Suprapubic skin (tissue), 4 donors: ENCODE data around the gene GATAD2B. TPM values are rescaled to one million over a fixed set of nuclear protein-coding genes. Genes with fewer than 3 reads are reported as not detected.

ENCODE experiments used
- DNase-seq, 2 donors: peaks; one replicate each; pipeline ENCODE4 v3.0.0-alpha.2; 2019; ENCODE audit warnings: low spot score in 2 of 2
- H3K27ac ChIP-seq: fragments of 200-600 bp; sonication (generic); one replicate; pipeline ENCODE4 v1.5.1; 2019
- H3K27me3 ChIP-seq: fragments of 200-600 bp; sonication (generic); one replicate; pipeline ENCODE4 v1.5.1; 2019
- H3K36me3 ChIP-seq: fragments of 200-600 bp; sonication (generic); one replicate; pipeline ENCODE4 v1.5.1; 2019
- H3K4me1 ChIP-seq: fragments of 200-600 bp; sonication (generic); one replicate; pipeline ENCODE4 v1.5.1; 2019
- H3K4me3 ChIP-seq: fragments of 200-600 bp; sonication (generic); one replicate; pipeline ENCODE4 v1.5.1; 2019; ENCODE audit warnings: mild to moderate bottlenecking
- H3K9me3 ChIP-seq: fragments of 200-600 bp; sonication (generic); one replicate; pipeline ENCODE4 v1.5.1; 2019
- EP300 ChIP-seq: sonication (generic); formaldehyde crosslinking; IDR thresholded peaks from one replicate; pipeline ENCODE4 v1.6.1; 2017; ENCODE audit warnings: antibody characterized with exemption
- POLR2A ChIP-seq, 2 donors: fragments of 450-650 bp; IDR thresholded peaks; one replicate each; pipeline ENCODE4 v1.6.1; 2017; ENCODE audit warnings: antibody characterized with exemption in 2 of 2, mild to moderate bottlenecking in 2 of 2, moderate library complexity in 2 of 2
- POLR2AphosphoS5 ChIP-seq, 3 donors: sonication (generic); formaldehyde crosslinking; IDR thresholded peaks; one replicate each; pipeline ENCODE4 v1.6.1; 2017; ENCODE audit warnings: antibody characterized with exemption in 3 of 3
- WGBS: methylation state at CpG from one replicate; pipeline ENCODE4 v1.1.5; 2018; 5-methylcytosine and 5-hydroxymethylcytosine counted together
- total RNA-seq, 4 donors: library from RNA; depleted of rRNA; stranded (reverse); fragments of >200 nt; gene quantifications; one replicate each; pipeline ENCODE4 v1.1.0, GENCODE V29; 2016
- TF ChIP-seq, protein P1 (sequence below), 2 donors: fragments of 200-600 bp in 1 of 2; fragments of 450-650 bp in 1 of 2; sonication (generic) in 1 of 2; IDR thresholded peaks; one replicate each; pipeline ENCODE4 v1.5.1; 2016 to 2019; ENCODE audit warnings: antibody characterized with exemption in 2 of 2, mild to moderate bottlenecking in 1 of 2, moderate library complexity in 1 of 2

Gene GATAD2B
- total RNA-seq, 4 donors from 2014 or later: 25.5 to 64.5 (median 37.1) TPM

DNA sequence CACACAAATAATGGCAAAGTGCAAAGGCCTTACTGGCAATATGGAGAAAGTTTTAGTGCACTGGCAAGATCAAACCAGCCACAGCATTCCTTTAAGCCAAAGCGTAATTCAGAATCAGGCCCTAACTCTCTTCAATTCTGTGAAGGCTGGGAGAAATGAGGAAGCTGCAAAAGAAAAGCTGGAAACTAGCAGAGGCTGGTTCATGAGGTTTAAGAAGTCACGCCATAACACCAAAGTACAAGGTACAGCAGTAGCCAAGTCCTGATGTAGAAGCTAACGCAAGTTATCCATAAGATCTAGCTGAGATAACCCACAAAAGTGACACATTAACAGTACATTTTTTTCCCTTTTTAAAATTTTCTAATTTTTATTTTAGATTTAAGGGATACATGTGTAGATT lies 90.5 kb downstream of the GATAD2B start:
- H3K36me3 ChIP-seq: peaks cover 15% of the 10 kb centered on the region
- DNase-seq: no peak
- 84% methylated on average over 3 of the region's 3 CpGs for WGBS
- no peak overlapping the region for H3K4me3 ChIP-seq
- H3K27ac ChIP-seq: no peak overlapping the region
- H3K27me3 ChIP-seq: no peaks in the 10 kb centered on the region
- no peaks in the 10 kb centered on the region for H3K9me3 ChIP-seq
- no peaks in the 10 kb centered on the region for H3K4me1 ChIP-seq
- TF ChIP-seq EP300: no peak
- TF ChIP-seq, protein P1, sequence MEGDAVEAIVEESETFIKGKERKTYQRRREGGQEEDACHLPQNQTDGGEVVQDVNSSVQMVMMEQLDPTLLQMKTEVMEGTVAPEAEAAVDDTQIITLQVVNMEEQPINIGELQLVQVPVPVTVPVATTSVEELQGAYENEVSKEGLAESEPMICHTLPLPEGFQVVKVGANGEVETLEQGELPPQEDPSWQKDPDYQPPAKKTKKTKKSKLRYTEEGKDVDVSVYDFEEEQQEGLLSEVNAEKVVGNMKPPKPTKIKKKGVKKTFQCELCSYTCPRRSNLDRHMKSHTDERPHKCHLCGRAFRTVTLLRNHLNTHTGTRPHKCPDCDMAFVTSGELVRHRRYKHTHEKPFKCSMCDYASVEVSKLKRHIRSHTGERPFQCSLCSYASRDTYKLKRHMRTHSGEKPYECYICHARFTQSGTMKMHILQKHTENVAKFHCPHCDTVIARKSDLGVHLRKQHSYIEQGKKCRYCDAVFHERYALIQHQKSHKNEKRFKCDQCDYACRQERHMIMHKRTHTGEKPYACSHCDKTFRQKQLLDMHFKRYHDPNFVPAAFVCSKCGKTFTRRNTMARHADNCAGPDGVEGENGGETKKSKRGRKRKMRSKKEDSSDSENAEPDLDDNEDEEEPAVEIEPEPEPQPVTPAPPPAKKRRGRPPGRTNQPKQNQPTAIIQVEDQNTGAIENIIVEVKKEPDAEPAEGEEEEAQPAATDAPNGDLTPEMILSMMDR (IDR thresholded peaks at IDR 0.05): no peak

DNA sequence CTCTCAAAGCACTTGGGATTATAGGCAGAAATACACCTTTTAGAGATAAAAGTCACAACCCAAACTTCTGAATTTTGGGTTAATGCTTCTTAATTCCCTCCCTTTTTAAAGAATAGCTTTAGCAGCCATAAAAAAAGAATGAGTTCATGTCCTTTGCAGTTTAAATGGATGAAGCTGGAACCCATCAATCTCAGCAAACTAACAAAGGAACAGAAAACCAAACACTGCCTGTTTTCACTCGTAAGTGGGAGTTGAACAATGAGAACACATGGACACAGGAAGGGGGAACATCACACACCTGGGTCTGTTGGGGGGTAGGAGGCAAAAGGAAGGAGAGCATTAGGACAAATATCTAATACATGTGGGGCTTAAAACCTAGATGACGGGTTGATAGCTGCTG lies 91.7 kb downstream of the GATAD2B start:
- H3K36me3 ChIP-seq: peaks cover 28% of the 10 kb centered on the region
- no peak overlapping the region for H3K4me3 ChIP-seq
- TF ChIP-seq EP300: no peak
- no peak for TF ChIP-seq POLR2A (IDR thresholded peaks at IDR 0.05)
- TF ChIP-seq, protein P1 (IDR thresholded peaks at IDR 0.05): no peak
- TF ChIP-seq POLR2AphosphoS5 (IDR thresholded peaks at IDR 0.05): no peak
- 89% methylated on average over 2 of the region's 2 CpGs for WGBS
- DNase-seq: no peak
- H3K4me1 ChIP-seq: no peaks in the 10 kb centered on the region
- no peak overlapping the region for H3K27ac ChIP-seq
- no peaks in the 10 kb centered on the region for H3K27me3 ChIP-seq
- no peaks in the 10 kb centered on the region for H3K9me3 ChIP-seq

DNA sequence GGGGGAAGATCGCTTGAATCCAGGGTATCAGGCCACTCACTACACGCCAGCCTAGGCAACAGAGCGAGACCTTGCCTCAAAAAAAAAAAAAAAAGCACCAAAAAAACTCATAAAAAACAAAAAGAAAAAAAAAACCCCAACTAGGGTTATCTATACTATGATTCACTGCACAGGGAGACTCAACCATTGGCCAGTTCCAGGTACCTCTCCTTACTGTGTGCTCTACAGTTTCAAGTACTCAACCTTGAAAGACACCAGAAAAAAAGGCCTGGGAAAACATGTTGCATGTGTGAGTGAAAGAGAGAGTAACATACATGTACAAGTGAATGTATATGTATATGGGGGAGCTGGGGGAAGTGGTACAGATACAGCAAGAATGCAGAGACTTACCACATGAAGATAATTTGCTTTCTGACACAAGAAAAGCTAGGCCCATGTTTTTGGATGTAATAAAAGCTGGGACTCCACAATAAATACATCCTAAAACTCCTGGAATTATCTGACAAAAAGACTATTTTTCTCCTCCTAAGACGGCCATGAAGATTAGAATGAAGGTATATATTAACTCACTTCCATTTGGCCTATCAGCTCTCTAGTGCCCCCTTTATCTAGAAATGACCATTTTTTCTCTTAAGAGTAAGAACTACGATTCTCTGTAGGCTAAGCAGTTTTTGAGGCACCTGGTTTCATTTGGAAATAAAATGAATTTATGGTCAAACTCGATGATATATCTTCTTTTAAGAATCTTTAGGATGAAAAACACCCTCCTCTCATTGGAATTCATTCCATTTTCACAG lies 95.4 kb downstream of the GATAD2B start:
- WGBS: 85% methylated on average over 6 of the region's 6 CpGs
- H3K27me3 ChIP-seq: no peaks in the 10 kb centered on the region
- H3K4me3 ChIP-seq: no peak overlapping the region
- H3K4me1 ChIP-seq: no peaks in the 10 kb centered on the region
- peaks cover 32% of the 10 kb centered on the region for H3K36me3 ChIP-seq
- no peak for DNase-seq
- TF ChIP-seq, protein P1 (IDR thresholded peaks at IDR 0.05): no peak
- TF ChIP-seq POLR2A (IDR thresholded peaks at IDR 0.05): no peak
- no peak for TF ChIP-seq EP300
- TF ChIP-seq POLR2AphosphoS5 (IDR thresholded peaks at IDR 0.05): no peak
- H3K9me3 ChIP-seq: no peaks in the 10 kb centered on the region
- no peak overlapping the region for H3K27ac ChIP-seq

DNA sequence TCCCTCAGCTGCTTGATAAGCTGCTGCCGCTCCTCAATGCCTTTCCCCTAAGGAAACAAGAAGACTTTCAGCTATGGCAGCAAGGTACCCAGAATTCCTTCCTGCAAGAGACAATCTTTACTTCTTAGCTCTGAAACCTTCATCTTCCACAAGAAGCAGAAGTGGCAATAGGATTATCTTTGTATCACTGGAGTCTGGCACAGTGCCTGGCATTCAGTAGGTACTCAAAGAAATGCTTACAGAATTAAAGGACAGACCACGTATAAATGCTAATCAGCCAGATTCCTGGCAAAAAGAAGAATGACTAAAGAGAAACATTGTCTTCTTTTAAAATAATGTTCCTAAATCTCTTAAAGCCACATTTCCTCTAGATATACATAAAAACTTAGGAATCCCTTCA lies 103.9 kb downstream of the GATAD2B start:
- H3K4me1 ChIP-seq: peaks cover 3% of the 10 kb centered on the region
- no peaks in the 10 kb centered on the region for H3K9me3 ChIP-seq
- peaks cover 51% of the 10 kb centered on the region for H3K36me3 ChIP-seq
- WGBS: 89% methylated on average over 2 of the region's 2 CpGs
- no peaks in the 10 kb centered on the region for H3K27me3 ChIP-seq
- H3K4me3 ChIP-seq: no peak overlapping the region
- no peak for TF ChIP-seq POLR2A (IDR thresholded peaks at IDR 0.05)
- H3K27ac ChIP-seq: no peak overlapping the region
- DNase-seq: no peak

DNA sequence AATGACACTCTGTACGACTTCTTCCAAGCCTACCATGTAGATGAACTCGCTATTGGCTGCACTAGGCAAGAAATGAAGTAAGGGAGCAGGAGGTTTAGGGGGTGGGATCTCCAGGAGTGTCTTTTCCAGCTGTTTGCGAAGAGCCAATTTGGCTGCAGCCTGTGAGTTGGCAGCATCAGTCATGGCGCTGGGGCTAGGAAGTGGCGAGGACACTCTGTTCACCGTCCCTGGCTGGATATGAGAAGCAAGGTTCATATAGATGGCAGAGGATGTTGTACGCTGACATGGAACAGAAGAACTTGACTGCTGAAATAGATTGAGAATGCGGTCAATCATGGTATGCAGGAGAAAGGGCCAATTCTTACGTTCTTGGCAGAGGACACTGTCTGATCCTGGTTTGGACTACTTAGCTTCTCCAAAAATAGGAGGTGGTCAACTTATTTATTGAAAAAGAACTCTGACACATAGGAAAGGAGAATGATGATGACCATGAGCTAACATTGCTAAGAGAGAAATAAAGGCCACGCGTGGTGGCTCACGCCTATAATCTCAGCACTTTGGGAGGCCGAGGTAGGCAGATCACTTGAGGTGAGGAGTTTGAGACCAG lies 106.4 kb downstream of the GATAD2B start:
- no peak for TF ChIP-seq POLR2A (IDR thresholded peaks at IDR 0.05)
- no peak for TF ChIP-seq EP300
- TF ChIP-seq POLR2AphosphoS5 (IDR thresholded peaks at IDR 0.05): no peak
- TF ChIP-seq, protein P1 (IDR thresholded peaks at IDR 0.05): no peak
- no peaks in the 10 kb centered on the region for H3K27me3 ChIP-seq
- H3K4me3 ChIP-seq: no peak overlapping the region
- no peak overlapping the region for H3K27ac ChIP-seq
- no peaks in the 10 kb centered on the region for H3K4me1 ChIP-seq
- WGBS: 84% methylated on average over 13 of the region's 13 CpGs
- no peaks in the 10 kb centered on the region for H3K9me3 ChIP-seq
- H3K36me3 ChIP-seq: peaks cover 76% of the 10 kb centered on the region
- no peak for DNase-seq
